22Rv1 (cell line): Measurements from ENCODE around the gene EPS15.

ENCODE experiments used
- H3K27ac ChIP-seq: fragments of 450-650 bp; 2 replicates; pipeline ENCODE4 v1.5.1; 2017
- CTCF ChIP-seq: fragments of 450-650 bp; IDR thresholded peaks from 2 replicates; pipeline ENCODE4 v1.5.1; 2017; ENCODE audit warnings: mild to moderate bottlenecking
- ZFX ChIP-seq: fragments of 450-650 bp; IDR thresholded peaks from 2 replicates; pipeline ENCODE4 v1.6.1; 2017; ENCODE audit warnings: antibody characterized with exemption, borderline replicate concordance

The EPS15 gene

DNA sequence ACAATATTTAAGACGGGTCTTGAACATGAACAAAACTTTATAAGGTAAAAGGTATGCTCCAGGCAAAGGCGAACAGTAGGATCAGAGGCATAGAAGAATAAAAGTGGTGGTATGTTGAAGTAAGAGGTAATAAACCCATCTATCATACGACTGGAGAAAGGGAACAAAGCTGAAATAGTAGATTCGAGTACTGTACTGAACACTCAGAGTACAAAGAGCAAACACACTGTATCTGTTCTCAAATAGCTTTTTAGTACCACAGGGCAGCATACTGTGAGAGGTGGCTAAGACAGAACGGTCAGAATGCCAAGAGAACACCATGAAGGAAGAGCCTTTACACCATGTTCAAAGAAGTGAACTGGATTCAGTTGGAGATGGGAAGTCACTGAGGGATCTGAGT lies 83.2 kb downstream of the EPS15 start:
- H3K27ac ChIP-seq = no peak overlapping the region
- TF ChIP-seq CTCF (no peak), ZFX (no peak)

DNA sequence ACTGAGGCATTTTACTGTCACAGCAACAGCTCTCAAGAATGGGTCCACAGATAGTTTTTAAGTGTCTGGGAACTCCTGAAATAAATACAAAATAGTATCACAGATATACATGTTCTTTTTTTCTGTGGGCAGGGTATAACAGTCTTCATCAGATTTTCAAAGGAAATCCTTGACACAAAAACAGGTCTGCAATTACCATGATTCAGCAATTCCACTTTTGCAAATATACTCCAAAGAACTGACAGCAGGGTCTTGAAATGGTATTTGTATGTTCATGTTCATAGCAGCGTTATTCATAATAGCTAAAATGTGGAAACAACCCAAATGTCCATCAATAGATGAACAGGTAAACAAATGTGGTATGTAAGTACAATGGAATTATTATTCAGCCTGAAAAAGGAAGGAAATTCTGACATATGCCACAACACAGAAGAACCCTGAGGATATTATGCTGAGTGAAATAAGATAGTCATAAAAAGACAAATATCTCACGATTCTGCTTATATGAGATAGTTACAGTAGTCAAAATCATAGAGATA lies 85.0 kb downstream of the EPS15 start:
- peak overlapping the region; percentile 48 for H3K27ac ChIP-seq
- TF ChIP-seq ZFX = no peak
- TF ChIP-seq CTCF = no peak

GRCh38 chr1:51433269-51433971 lies 85.6 kb downstream of the EPS15 start:
- TF ChIP-seq CTCF (no peak), ZFX (no peak)
- H3K27ac ChIP-seq = peak overlapping the region; percentile 48

GRCh38 chr1:51432146-51432545 lies 86.9 kb downstream of the EPS15 start:
- H3K27ac ChIP-seq = no peak overlapping the region
- TF ChIP-seq ZFX (no peak), CTCF (no peak)

DNA sequence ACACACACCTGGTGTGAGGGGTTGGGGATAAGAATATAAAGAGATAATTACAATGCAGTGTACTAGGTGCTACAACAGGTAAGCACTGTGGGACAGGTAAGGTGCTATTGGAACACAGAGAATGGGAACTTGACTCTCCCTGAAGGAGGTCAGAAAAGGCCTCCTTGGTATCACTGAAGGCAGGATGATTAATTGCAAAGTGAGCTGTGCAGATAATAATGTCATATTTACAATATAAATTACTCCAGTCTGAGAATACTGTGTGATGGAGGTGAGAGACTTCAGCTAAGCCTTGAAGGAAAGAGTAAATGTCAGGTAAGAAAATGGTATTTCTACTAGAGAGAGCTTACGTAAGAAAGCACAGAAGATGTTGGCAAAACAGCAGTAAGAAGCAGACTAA lies 91.6 kb downstream of the EPS15 start:
- TF ChIP-seq CTCF = no peak
- TF ChIP-seq ZFX = no peak
- H3K27ac ChIP-seq = no peak overlapping the region

GRCh38 chr1:51425955-51426354 lies 93.1 kb downstream of the EPS15 start:
- no peak overlapping the region for H3K27ac ChIP-seq
- TF ChIP-seq ZFX (no peak), CTCF (no peak)

- TF ChIP-seq ZFX (no peak), CTCF (no peak)
- H3K27ac ChIP-seq = no peak overlapping the region
These were observed 93.8 kb downstream of the EPS15 start for GRCh38 chr1:51425273-51425672.
